NCI-H2196 (cell line): ENCODE data around the gene MSH5.
A peak's percentile ranks its signal among the peaks of the same experiment; 100 is the strongest.

Experiments
- DNase-seq: peaks from one replicate; lab custom pipeline; 2025; ENCODE audit not compliant: unreplicated experiment; lab: John Stamatoyannopoulos, UW

The MSH5 gene

DNA sequence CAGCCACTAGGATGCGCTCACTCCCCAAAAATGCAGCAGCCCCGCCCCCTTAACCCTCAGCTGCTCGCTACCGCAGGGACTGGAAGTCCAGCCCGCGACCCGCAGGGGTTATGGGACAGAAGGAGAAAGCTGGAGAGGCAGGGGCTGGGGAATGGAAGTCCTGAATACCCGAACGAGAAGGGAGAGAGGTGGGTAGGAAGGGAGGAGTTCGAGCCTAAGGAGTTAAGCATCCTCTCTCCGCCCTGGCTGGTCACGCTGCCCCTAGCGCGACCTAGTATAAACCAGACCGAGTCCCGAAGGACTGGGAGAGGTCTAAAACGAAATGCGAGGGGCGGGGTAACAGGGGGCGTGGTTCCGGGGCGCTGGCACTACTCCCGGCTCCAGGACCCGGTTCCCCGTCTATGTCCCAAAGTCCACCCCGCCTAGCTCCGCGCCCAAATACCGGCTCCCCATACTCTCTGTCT, 10.3 kb upstream of the MSH5 start:
- peak; percentile 84 for DNase-seq

DNA sequence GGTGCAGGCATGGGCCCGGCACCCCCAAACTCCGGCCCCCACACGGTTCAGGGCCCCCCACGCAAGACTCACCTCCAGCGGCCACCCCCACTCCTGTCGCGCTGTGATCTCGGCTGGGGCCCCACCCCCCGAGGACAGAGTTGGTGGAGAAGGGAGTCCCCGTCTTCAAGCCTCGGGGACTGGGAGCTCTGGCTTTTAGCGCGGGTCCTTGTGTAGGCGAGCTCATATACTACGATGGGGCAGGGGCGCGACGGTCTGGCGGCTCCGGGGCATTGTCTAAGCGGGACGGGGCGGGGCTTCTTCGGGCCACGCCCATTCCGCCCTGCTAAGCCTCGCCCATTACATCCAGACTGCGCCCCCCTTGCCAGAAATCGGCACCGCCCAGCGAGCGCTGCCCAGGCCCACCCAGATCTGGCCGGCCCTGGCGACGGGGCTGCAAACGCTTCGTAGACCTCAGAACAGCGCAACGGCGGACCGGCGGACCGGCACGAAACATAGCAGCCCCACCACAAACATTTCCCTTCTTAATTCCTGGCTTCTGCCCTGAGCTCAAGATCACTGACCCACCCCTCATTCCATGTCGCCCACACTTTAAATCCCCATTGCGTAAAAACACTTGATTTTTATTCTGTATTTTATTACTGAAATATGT, 9.7 kb upstream of the MSH5 start:
- peak; percentile 76 for DNase-seq

DNA sequence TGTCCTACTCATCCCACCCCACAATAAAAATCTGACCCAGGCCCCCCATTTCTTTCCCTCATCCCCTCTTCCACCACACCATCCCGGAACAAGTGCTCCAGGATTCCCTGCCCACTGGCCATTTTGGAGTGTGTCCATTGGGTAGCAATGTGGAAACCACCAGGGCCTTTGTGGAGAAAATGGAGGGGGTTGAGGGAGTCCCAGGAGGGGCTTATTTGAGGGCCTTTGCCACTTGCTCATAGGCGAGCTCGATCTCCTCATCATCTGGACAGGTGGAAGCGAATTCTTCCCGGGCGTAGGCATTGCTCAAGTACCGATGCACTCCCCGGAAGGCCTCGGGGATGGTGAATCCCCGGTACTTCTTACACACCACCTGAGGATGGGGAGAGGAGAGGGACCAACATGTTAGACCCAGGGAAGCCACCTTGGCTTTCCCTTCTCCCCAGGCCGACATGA, 9.1 kb upstream of the MSH5 start:
- DNase-seq = no peak

DNA sequence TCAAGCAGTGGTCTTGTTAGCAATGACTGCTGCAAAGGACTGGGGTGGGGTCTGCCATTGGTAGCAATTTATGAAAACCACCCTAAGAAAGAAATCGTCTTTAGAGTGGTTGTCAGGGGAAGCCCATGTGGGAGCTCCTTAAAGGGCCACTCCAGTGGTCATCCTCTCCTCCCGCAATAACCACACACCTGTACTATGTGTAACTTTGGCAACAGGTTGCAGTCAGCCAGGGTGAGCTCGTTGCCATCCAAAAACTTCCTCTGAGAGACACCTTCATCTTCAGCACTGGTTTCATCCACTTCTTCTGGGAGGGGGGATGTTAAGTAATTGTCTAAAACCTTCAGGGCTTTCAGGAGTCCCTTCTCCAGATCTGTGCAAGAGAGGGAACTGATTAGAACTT, 7.8 kb upstream of the MSH5 start:
- no peak for DNase-seq

DNA sequence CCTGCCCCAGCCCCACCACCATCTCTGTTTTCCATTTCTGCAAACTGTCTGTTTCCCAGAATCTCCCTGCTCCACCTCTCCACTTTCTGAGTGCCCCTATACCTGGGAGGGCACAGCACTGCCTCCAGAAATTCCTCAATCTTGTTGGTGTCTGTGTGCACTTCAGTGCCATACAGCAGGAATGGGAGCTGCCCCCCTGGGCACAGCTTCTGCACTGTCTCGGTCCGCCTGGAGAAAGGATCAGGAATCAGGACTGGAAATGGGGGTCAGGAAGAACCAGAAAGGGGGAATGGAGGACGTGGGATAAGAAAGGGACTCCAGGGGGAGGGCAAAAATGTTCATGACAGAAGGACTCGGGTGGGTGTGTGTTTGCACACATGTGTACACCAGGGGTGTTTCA, 6.1 kb upstream of the MSH5 start:
- DNase-seq = no peak

DNA sequence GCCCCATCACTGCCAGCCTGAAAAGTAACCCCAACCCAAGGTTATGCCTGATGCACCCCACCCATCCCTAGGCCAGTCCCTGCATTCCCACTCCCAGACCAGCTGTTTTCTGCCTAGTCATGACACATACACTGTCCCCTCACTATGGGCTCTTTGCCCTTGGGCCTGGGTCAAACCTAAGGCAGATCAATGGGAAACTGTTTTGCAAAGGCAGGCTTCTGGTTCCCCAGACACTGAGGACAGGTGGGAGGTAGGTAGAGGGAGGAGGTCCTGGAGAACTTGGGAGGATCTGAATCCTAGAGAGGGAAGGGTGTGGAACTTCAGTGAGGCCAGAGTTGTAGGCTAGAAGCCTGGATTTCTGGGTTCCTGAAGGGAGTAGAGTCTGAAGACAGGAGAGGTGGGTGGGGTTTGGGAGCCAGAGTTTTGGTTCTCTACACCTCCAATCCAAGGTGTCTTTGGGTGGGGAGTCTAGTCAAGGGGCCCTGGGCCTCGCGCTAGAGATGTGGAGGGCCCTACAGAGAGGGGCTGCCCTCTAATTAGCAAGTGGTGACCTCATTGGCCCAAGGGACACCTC, 5.5 kb upstream of the MSH5 start:
- no peak for DNase-seq

DNA sequence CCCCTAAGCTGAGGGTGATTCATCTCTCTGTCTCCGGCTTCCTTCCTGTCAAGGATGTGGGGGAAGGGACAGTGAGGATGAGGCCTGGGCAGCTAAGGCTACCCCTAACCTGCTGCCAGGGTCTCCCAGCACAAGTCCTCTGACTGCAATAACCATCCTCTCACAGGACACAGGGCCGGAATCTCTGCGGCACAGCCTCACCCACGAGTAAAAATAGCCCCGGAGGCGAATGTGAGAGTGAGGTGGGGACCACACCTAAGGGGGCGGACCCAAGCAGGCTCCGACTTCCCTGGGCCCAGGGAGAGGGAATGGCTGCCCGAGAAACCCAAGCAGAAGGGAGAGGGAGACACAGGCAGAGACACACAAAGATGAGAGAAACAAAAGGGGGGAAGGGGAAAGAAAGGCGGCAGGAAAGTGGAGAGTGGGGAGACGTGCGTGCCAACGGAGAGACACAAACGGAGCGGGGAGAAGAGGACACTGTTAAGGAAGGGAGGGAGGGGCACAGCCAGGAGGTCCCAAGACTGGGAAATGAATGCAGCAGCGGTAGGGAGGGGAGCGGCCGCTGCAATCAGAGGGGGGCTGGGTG, 4.9 kb upstream of the MSH5 start:
- DNase-seq = peak; percentile 31

DNA sequence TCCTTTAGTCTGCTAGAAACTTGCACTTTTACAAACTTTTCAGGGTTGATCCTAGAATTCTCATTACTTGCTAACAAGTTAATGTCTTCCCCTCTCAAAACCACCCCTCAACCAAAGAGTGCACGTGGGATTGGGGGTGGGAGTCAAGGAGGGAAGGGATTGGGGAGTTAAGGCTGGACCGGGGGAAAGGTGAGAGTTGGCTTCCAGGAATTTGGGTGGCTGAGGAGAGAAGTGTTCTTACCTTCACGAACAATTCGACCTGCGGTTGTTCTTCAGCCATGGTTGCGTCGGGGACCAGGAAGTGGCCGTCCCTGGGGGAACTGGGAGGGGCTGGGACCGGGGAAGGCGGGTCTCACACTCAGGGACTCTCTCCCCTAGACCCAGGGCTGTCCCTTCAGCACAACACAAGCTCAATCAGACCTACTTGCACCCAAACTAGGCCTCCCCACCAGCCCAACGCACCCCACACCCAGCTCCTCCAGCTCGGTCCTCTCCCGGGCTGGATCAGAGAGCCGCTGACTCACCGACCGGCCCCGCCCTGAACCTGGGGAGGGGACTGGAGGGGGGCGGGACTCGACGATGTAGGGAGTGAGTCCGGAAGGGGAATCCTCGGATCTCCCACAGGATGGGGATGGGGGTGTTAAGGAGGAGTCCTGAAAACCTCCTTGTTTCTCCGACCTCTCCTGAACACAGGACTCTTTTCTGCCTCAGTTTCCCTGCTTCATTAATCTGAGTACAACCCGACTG, 3.6 kb upstream of the MSH5 start, which contains the start of gene CLIC1:
Gene CLIC1, minus strand, starts transcription at position 510 of the 747 bp plus-strand sequence. Its CDS starts 230 bp downstream, at position 280.
- peak; percentile 73 for DNase-seq

DNA sequence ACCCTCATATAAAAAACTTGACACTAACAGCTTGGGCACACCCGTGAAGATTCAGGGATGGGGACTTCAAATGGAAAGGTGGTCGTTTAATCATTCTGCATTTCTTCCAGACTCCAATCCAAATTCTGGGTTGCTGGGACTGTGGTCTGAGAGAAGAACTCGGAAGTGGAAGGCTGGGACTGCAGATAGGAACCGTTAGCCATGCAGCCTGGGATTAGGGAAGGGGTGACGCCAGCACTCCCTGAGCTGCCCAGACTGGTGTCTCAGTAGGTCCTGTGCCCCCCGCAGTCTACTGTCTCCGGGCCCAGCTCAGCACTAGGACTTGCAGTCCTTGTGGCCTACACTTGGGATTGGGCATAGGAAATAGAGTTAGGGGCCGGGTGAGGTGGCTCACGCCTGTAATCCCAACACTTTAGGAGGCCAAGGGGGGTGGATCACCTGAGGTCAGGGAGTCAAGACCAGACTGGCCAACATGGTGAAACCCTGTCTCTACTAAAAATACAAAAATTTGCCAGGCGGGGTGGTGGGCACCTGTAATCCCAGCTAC, 3.0 kb upstream of the MSH5 start:
- no peak for DNase-seq

DNA sequence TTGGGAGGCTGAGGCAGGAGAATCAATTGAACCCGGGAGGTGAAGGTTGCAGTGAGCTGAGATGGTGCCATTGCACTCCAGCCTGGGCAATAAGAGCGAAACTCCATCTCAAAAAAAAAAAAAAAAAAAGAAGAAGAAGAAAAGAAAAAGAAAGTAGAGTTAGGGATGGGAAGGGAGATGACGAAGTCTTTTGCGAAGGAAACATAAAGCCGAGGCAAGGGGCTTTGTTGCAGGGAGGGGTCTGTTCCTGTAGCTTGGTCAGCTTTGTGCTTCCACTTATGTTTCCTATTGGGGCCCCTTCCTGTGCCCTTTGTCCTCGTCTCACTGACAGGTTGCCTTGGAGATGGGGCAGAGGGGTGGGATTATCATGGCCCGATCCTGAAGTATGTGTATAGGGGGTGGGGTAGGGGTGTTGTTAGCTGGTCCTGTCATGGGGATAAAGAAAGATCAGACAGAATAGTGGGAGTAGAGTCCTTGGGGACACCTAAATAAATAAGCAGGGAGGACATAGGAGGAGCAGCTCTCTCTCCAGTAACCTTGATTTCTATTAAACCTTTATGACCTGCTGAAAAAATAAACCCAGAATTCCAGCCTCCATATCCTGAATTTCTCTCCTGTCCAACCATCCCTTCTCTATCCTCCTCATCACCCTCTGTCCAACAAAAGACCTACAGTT, 2.4 kb upstream of the MSH5 start:
- DNase-seq = peak; percentile 16

DNA sequence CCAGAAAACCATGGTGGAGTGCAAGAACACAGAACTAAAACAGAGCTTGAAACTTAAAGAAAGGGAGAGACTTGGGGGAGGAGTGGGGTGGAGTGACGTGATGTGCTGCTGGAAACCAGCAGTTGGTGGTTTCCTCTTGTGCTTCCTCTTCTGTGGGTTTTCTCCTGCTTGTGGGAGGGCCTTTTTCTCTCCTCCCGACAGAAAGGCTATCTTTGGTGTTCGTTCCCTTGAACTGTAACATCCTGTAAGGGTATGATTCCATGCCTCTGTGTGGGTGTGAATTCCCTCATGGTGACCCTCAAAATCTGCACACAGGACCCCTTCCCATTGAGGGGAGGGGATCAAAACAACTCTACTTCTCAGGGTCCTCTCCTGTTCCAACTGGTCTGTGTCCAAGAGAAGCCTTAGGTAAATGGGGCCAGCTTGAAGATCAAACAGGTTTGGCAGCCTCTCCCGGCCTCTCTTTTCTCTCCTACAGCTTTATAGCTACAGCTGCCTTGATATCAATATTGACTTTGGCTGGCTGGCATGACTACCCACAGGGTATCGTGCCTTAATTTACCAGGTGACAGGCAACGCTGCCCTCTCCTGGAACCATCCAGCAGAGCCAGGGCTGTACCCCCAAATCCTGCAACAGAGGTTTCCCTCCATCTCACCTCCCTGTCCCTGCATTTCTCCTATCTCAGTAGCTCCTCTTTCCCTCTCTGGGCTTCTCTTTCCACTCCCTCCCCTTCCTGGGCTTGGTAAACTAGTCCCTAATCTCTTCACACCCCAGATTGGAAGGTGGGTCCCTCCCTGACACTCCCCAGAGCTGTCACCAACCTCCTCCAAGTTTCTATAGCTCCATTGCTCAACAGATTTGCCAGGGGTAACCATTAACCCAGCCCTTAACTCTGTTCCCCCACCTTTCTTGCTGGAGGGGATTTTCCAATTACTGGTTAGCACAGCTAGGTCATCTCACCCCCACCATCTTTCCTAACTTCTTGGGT, 1.5 kb upstream of the MSH5 start:
- peak; percentile 89 for DNase-seq

DNA sequence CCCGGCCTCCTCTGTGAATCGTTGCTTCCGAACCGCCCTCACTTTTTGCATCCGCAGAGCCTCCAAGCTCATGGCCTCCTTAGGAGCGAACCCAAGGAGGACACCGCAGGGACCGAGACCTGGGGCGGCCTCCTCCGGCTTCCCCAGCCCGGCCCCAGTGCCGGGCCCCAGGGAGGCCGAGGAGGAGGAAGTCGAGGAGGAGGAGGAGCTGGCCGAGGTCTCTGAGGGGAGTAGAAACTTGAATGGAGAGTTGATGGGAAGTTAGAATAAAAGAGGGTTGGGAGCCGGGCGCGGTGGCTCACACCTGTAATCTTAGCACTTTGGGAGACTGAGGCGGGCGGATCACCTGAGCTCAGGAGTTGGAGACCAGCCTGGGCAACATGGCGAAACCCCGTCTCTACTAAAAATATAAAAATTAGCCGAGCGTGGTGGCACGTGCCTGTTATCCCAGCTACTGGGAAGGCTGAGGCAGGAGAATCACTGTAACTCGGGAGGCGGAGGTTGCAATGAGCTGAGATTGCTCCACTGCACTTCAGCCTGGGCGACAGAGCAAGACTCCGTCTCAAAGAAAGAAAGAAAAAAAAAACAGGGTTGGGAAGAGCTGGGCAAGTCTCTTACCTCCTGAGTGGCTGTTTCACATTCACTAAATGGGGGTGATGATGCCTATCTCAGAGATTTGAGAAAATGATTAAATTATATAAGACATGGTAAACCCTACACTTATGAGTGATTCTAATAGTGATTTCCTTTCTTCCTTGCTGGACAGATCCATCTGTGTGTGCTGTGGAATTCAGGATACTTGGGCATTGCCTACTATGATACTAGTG, 805 bp downstream of the MSH5 start:
- peak; percentile 50 for DNase-seq

DNA sequence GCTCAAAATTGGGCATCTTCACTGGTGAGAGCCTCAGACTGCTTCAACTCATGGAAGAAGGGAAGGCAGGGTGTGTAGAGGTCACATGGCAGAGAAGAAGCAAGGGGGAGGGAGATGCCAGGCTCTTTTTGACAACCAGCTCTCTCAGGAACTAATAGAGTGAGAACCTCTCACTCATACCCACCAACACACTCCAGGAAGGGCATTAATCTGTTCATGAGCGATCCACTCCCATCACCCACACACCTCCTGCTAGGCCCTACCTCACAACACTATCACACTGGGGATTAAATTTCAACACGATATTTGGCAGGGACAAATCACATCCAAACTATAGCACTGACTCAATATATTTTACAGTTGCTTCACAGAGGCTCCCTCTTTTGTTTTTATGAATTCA, 2.0 kb downstream of the MSH5 start:
- no peak for DNase-seq

DNA sequence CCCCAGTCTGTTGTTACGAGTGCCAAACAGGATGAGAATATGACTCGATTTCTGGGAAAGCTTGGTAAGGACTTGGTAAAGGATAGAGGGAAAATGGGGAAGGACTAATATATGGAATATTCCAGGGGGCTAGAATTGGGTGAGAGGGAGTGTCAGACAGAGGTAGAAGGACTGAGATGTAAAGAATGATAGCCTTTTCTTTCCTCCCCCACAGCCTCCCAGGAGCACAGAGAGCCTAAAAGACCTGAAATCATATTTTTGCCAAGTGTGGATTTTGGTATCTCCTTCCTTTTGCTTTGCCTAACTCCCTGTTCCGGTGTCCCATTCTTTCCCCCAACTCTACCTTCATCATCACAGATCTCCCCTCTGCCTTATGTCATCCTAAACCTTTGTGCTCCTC, 3.1 kb downstream of the MSH5 start:
- no peak for DNase-seq

DNA sequence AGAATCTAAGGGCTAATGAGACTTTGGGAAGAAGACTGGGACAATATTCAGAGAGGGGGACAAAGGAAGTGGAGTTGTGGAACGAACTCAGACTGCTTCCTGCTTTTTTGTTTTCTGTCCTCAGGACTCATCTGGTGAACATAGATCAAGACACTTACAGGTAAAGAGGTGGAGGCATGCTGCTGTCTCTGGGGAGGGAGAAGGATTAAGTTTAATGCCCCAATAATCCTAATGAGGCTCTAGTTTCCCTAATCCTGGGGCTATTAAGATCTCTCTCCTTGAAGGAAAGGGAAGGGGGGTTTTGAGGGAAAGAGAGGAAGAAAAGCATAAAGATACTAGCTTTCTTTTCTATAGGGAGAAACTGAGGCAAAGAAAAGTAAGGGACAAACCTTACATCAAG, 4.6 kb downstream of the MSH5 start:
- no peak for DNase-seq

DNA sequence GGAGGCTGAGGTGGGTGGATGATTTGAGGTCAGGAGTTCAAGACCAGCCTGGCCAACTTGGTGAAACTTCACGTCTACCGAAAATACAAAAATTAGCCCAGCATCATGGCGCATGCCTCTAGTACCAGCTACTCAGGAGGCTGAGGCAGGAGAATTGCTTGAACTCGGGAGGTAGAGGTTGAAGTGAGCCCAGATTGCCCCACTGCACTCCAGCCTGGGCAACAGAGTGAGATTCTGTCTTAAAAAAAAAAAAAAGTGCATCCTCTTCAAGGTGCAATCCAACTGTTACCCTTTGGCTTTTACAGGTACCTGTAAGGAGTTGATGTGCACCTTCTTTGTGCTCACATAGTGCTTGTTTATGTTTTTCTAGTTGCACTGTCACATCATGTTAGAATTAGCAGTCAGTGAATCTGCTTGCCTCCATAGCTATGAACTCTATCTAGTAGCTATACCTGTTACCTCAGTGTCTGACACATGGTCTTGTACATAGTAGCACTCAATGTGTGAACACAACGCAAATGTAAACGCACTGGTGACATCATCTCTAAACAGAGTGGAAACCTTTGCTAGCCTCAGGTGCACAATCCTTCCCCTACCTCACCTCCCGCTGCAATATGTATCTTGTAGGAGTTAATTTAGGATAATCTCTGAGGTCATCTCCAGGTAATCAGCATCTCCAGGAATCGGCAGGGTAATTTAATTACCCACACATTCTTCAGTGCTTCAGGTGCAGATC, 9.7 kb downstream of the MSH5 start:
- peak; percentile 16 for DNase-seq

DNA sequence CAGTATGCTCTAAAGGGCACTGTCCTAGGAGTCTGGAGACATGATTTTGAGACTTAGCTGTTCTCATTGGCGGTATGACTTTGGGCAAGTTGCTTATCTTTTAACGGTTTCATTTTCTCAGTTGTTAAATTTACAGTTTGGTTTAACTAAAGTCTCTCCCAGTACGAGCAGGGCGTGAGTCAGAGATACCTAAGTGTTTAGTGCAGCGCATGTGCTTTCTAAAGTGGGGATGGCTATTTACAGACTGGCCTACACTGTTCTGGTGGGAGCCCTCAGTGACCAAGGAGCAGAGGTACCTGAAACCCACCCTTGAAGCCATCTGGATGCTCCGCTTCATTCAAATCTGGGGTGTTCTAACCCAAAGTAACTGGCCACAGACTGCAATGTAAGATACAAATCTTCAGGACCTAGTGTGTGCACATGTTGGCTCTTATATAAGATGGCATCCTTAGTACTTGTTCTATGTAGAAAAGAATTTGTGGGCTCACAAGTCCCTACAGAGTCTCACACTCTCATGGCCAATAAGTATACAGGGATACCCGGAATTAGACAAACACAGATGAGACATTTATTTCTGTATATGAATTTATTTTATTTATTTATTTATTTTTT, 10.7 kb downstream of the MSH5 start:
- DNase-seq = no peak
